GM13976 (cell line): ENCODE measurements around the gene MYO10.

ENCODE experiments used
- DNase-seq: peaks from one replicate; pipeline ENCODE4 v3.0.0; 2012; ENCODE audit warnings: low spot score
- in situ Hi-C: fragments of 300-500 bp; cut with MboI; formaldehyde crosslinking; loops from one replicate; pipeline ENCODE4 v1.12.0; 2022; ENCODE audit warnings: low sequenced_read_pairs, mixed read lengths, inconsistent platforms; ENCODE audit not compliant: unreplicated experiment
- TF ChIP-seq, protein P1 (sequence below): IDR thresholded peaks from 2 replicates; pipeline ENCODE4 v1.5.1; 2012; ENCODE audit warnings: borderline replicate concordance, mild to moderate bottlenecking; ENCODE audit not compliant: insufficient read depth; ENCODE audit errors: extremely low read depth, missing control alignments, control extremely low read depth

MYO10 gene

DNA sequence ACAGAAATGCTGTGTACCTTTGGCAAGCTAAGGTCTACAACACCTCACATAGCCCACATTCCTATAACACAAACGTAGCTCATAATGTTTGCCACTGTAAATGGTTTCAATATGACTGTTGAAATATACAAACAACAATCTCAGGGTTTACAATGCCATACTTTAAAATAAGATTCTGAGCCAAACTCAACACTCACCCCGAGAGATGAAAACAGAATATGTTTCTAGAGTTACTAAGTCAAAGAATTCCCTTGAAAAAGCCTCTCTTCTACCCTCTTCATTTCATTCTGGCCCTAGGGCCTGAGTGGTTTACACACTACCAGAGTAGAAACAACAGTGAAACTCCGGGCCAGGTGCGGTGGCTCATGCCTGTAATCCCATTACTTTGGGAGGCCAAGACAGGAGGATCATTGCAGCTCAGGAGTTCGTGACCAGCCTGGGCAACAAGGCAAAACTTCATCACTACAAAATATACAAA lies 72.6 kb downstream of the MYO10 start:
- DNase-seq: no peak
- TF ChIP-seq, protein P1, sequence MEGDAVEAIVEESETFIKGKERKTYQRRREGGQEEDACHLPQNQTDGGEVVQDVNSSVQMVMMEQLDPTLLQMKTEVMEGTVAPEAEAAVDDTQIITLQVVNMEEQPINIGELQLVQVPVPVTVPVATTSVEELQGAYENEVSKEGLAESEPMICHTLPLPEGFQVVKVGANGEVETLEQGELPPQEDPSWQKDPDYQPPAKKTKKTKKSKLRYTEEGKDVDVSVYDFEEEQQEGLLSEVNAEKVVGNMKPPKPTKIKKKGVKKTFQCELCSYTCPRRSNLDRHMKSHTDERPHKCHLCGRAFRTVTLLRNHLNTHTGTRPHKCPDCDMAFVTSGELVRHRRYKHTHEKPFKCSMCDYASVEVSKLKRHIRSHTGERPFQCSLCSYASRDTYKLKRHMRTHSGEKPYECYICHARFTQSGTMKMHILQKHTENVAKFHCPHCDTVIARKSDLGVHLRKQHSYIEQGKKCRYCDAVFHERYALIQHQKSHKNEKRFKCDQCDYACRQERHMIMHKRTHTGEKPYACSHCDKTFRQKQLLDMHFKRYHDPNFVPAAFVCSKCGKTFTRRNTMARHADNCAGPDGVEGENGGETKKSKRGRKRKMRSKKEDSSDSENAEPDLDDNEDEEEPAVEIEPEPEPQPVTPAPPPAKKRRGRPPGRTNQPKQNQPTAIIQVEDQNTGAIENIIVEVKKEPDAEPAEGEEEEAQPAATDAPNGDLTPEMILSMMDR: no peak
- in situ Hi-C loops: no loop called here

- TF ChIP-seq, protein P1: no peak
- in situ Hi-C loops: no loop called here
- DNase-seq: no peak
Observed at GRCh38 chr5:16862777-16863176, 73.3 kb downstream of the MYO10 start.

DNA sequence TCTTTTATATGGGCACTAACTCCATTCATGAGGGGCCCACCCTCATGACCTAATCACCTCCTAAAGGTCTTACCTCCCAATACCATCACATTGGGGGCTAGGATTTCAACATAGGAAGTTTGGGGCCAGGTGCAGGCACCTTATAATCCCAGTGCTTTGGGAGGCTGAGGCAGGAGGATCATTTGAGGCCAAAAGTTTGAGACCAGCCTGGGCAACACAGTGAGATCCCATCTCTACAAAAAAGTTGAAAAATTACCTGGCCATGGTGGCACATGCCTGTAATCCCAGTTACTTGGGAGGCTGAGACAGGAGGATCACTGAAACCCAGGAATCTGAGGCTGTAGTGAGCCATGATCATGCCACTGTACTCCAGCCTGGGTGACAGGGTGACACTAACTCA lies 76.7 kb downstream of the MYO10 start:
- DNase-seq: no peak
- TF ChIP-seq, protein P1: no peak
- in situ Hi-C loops: no loop called here

- DNase-seq: no peak
- in situ Hi-C loops: no loop called here
- TF ChIP-seq, protein P1: no peak
Observed at GRCh38 chr5:16858151-16858550, 77.9 kb downstream of the MYO10 start.

- TF ChIP-seq, protein P1: no peak
- no peak for DNase-seq
- in situ Hi-C loops: no loop called here
Observed at GRCh38 chr5:16857635-16858034, 78.5 kb downstream of the MYO10 start.

- no peak for DNase-seq
- TF ChIP-seq, protein P1: no peak
- in situ Hi-C loops: no loop called here
Observed at GRCh38 chr5:16856531-16856930, 79.6 kb downstream of the MYO10 start.

DNA sequence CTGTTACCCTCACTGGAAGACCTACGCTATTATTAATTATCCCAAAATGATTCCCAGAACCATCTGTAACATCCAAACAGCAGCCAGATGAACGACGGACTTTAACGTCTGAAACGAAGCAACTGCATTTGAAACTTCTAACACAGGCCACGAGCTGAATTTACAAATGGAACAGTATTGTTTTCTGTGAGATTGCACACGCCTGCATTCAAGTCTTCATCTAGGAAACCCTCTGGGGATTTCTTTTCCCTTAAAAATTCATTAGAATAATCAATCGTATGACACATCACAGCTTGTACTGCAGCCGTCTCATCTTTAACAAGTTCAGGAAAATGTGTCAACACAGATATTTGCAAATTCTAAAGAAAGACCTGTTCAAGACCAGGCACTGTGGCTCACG lies 80.2 kb downstream of the MYO10 start:
- DNase-seq: no peak
- TF ChIP-seq, protein P1: no peak
- in situ Hi-C loops: no loop called here
